CD4-positive, alpha-beta T cell treated with Interleukin-21 for 1 hour (primary cell): Measurements from ENCODE around the gene LHFPL2.

Experiments
- DNase-seq: peaks from one replicate; pipeline ENCODE4 v3.0.0-alpha.2; 2020

Gene LHFPL2

DNA sequence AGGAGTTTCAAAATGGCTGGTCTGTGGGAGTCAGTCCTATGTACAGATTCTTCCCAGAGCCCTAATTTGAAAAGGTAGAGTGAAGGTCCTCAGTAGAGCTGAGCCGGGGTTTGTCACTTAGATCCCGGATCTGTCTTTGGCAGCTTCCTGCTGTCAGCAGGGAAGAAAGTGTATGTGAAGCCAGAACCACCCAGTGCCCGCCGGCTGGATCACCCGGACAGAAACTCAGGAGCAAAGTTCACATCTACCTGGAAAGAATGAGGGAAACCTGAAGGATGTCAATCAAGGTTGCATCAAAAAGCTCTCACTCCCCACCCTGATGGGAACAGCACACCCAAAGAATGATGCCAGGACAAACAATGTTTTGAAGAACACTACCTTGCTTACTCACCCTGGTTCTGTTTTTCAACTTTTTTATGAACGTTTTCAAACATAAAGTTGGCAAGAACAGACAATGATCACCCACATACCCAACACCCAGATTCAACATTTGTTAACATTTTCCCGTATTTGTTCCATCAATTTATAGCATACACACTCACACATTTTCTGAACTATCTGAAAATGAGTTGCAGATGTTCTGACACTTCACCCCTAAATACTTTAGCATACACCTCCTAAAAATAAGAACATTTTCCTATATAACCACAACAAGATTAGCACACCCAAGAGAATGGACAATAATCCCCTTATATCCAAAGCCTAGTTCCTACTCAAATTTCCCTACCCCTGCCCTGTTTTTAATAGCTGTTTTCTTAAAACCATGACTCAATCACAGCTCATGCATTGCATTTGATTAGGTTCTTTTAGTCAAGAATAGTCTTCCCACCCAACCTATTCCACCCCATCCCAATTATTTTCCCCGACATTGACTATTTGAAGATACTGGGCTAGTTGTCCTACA, 133.9 kb downstream of the LHFPL2 start:
- DNase-seq, result no peak

GRCh38 chr5:78513441-78513840, 135.1 kb downstream of the LHFPL2 start:
- no peak for DNase-seq

- DNase-seq, result no peak
Observed at GRCh38 chr5:78512435-78512834, 136.1 kb downstream of the LHFPL2 start.

- DNase-seq, result no peak
Observed at GRCh38 chr5:78511121-78511906, 137.3 kb downstream of the LHFPL2 start.

DNA sequence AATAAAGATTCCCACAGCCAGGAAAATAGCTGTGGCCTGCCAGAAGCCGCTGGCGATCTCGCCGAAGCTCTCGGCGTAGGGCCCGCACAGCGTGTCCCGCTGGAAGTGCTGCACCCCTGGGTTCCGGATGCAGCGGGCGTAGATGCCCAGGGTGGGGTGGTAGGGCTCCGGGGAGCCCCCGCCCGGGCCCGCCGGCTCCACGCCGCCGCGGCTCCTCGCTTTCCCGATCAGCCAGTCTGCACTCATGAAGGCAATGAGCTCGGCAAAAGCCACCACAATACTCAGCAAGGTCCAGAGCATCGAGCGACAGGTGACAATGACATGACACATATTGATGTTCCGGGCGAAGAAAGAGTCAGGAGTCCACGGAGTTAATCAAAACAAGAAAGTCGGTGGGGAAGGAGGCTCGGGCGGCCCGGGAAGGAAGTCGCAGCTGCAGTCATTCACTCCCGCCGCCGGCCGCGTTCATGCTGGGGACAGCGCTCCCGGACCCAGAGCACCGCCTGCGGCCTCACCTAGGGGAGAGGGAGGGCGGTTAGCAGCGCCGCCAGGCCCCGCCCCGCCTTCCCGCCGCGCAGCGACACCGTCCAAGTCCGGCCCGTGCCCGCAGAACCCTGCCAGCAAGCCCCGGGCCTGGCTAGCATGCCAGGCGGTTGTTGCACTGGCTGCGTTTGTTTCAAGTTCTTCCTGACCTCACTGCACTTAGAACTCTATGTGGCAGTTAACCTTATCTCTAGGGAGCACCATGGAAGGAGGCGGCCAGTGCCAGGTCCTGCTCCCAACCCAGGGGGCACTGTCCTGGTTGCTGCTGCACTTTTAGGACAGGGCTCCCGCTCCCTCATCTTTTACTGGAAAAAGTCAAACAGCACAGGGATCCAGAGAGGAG, 138.4 kb downstream of the LHFPL2 start:
- DNase-seq, result peak; percentile 15

DNA sequence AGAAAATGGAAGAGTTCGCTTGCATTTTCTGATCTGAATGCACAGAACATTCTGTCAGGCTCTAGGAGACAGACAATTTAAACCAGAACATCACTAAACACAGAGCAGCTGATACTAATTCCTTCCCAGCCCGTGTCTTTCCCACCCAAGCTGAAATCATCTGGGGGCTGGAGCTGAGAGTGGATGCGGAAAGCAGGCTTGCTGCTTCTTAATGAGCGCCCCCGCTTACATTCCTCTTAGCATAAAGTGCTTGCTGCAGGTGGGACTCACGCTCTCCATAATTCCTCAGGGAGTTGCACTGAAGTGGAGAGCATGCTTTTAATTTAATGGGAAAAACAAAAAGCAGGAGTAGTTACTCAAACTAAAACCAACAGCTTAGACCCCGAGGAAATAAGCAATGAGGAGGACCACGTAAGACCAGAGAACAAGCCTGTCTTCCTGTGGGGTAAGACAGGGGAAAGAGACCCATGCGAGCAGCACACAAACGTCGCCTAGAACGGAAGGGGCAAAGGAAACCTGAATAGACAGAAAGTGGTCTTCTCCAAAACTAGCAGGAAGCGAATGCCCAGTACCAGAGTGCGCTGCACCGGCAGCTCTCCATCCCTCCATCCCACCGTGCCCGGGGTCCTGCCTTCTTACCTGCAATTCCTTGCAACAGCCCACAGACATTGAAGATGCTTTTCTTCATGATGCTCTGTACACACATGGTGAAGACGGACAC, 139.3 kb downstream of the LHFPL2 start:
- DNase-seq, result peak; percentile 4

DNA sequence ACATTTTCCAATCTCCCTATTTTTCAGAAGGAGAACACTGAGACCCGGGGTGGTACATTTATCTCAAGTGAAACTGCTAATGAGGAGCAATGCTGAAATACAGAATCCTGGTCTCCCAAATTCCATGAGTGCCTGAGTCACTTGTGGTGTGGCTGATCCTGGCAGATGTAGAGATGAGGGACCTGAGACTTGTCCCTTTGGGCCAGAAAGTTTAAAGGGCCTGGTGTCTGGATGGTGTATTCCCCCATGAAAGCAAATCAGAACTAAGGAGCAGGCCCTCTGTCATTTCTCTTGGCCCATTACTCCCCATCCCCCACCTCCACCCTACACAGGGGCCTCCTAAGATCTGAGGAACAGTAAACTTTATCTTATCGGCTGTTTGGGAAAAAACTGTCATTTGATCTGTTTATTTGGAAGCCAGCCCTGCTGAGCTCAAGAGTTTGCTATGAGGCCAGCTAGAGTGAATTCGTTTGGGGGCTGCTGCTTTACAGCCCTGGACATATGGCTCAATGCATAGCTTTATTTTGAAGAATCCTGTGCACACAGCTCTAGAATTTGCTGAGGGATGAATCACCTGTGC, 140.3 kb downstream of the LHFPL2 start:
- no peak for DNase-seq

DNA sequence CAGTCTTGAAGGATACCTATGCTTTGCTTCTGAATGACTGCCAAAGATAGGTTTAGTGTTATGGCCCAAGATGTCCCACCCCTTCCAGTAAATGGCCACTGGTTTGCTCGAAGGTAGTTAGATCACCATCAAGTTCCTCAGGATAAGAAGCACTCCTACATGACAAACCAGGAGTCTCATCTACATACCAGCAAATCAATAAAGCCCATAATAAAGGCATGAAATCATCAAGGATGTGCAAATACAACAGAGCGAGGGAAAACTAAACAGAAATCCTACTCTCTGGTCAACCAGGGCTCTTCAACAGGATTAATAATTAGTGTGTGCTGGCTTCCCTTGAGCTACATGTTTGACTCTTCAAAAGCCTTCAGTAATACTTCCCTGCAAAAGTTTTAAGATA, 141.0 kb downstream of the LHFPL2 start:
- no peak for DNase-seq

DNA sequence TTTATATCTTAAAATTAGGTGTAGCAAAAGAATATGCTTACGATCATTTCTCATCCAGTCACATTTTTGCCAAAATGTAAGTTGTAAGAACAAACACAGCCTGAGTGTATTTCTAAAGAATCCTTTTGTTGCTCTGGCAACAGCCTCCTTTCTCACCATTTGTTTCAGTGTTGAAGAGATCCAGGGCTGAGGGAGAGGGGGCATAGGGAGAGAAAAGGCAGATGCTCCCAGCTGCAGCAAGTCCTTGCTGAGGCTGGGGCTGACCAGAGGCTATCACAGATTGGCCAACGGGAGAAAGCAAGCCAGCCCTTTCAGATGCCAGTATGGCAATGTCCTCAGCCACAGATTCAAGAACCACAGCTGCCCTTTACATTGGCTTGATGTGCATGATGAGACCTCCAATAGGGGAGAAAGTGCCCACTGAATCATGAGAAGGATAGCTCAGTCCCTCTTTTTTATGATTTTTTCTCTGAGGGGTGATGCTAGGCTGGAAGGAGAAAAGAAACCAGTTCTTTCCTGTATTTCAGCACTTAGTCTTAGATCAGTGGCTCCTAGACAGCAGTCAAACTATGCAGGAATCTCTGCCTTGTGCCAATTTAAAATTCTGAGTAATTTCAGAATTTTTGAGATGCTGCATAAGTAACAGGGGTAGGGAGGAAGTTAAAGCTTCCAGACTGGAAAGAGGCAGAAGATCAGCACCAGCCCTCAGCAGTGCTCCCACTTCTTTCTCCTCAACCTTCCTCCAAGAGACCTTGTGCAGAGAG, 142.1 kb downstream of the LHFPL2 start:
- no peak for DNase-seq

DNA sequence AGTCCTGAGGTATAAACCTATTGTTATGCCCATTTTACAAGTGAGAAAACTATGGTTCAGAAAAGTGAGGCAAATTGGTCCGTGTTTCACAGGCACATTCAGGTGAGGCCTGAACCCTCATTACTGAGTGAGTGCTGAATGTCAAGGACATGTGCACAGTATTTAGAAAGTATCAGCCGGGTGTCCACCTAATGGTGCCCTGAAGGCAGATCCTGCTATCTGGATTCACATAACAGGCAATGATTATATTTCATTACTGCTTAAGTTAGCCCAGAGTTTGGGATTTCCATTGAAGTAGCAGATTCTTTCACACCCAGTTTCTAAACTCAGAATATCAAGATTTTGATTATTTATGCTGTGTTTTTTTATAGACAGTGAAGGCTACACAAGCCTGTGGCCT, 142.7 kb downstream of the LHFPL2 start:
- DNase-seq, result no peak

- DNase-seq, result no peak
Observed at GRCh38 chr5:78504704-78505677, 143.6 kb downstream of the LHFPL2 start.

- DNase-seq, result no peak
Observed at GRCh38 chr5:78503958-78504653, 144.5 kb downstream of the LHFPL2 start.

DNA sequence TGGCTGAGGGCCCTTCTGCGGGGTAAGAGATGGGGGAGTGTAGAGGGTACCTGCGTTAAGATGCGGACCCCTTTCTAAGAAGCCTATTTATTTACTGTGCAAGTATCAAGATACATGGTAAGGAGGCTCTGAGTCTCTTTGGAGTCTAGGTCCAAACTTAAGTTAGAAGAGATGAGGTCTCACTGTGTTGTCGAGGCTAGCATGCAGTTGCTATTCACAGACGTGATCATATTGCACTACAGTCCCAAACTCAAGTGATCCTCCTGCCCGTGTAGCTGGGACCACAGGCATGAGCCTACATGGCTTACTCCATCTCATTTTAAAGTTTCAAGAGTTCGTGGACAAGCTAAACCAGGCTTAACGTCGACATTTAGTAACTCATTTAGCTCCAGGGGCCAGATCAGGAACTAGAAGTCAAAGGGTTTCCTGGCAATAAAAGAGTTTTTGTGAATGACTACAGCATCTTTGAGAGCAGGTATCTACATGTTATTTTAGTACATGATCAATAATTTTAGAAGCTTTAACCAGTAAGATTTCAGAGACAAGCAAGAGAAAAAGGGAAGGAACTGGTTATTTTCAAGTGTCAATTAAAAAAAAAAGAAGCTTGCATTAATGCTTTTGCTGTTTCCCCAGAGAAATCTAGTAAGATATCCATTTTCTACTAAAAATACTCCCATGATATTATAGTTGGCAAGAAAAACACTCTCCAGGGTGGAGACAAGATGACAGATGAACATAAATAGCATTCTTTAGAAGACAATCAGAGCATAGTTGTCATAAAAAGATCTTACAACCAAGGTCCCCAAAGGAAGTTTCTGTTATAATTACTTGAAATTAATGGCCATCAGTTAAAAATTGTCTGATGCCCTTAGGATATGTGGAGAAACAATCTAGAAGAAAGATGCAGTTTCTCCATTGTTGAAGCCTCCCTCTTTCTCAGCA, 146.9 kb downstream of the LHFPL2 start:
- no peak for DNase-seq

DNA sequence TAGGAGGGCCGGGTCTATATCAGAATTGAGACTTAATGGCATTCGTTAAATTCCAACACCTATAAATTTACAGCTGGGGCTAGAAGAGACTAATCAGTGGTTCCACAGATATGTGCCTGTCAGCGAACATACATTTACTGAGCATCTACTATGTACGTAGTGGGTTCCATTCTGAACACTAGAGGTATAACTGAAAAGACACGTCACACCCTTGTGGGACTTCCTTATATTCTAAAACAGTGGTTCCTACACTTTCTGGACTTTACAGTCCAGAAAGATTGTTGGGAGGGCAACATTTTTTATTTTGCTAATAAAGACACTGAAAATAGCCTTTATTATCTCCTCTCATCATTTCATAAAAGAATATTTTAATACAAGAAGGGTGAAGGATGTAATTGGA, 147.7 kb downstream of the LHFPL2 start:
- DNase-seq, result no peak

DNA sequence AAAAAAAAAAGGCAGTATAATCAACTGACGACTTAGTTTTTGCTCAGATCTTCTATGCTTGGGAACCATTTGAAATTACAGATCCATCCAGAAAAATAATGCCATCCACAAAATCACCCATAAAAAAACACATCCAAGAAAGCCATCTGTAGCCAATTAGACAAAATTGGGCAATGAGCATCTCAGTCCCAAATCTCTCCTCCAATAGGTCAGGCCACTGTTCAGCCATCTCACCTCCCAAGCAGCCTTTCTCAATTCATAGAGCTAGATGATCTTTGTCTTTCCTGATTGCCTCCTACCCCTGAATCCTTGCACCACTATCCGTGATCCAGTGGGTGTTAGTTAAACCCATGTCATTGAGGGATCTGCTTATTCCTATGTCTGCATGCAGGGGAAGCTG, 148.5 kb downstream of the LHFPL2 start:
- DNase-seq, result no peak

- no peak for DNase-seq
Observed at GRCh38 chr5:78499485-78499884, 149.1 kb downstream of the LHFPL2 start.

- no peak for DNase-seq
Observed at GRCh38 chr5:78497573-78498533, 150.7 kb downstream of the LHFPL2 start.
